Neuronal stem cell (in vitro differentiated cells): ENCODE measurements around the gene GJA10.

Experiments used
- DNase-seq: peaks from one replicate; pipeline ENCODE4 v3.0.0-alpha.2; 2013; ENCODE audit warnings: low spot score
- H2AFZ ChIP-seq: one replicate; pipeline ENCODE4 v1.6.1; 2013; ENCODE audit warnings: mild to moderate bottlenecking, low read length, inconsistent platforms
- H2AK5ac ChIP-seq: 2 replicates; pipeline ENCODE4 v1.6.1; 2013; ENCODE audit warnings: low read depth, mild to moderate bottlenecking, inconsistent platforms, low read length, moderate library complexity, mixed read lengths
- H2BK120ac ChIP-seq: 2 replicates; pipeline ENCODE4 v1.6.1; 2013; ENCODE audit warnings: low read depth, mild to moderate bottlenecking, inconsistent platforms, low read length, moderate library complexity, mixed read lengths
- H2BK12ac ChIP-seq: one replicate; pipeline ENCODE4 v1.6.1; 2013; ENCODE audit warnings: low read length, inconsistent platforms
- H2BK15ac ChIP-seq: 2 replicates; pipeline ENCODE4 v1.6.1; 2013; ENCODE audit warnings: mild to moderate bottlenecking, low read length, inconsistent platforms, mixed read lengths
- H2BK5ac ChIP-seq: one replicate; pipeline ENCODE4 v1.6.1; 2013; ENCODE audit warnings: inconsistent platforms, mild to moderate bottlenecking, low read length, moderate library complexity
- H3K14ac ChIP-seq: one replicate; pipeline ENCODE4 v1.6.1; 2013; ENCODE audit warnings: low read length, inconsistent platforms
- H3K18ac ChIP-seq: 2 replicates; pipeline ENCODE4 v1.6.1; 2013; ENCODE audit warnings: low read length, inconsistent platforms
- H3K23ac ChIP-seq: 2 replicates; pipeline ENCODE4 v1.6.1; 2013; ENCODE audit warnings: low read depth, mild to moderate bottlenecking, mixed read lengths, low read length, inconsistent platforms; ENCODE audit not compliant: poor library complexity
- H3K27ac ChIP-seq: replicated peaks from 3 replicates; pipeline ENCODE4 v1.5.1; 2013; ENCODE audit warnings: low read length, inconsistent platforms
- H3K27me3 ChIP-seq, 3 experiments: 2 replicates each; pipeline ENCODE4 v1.6.1; 2013; ENCODE audit warnings: low read length in 3 of 3, mild to moderate bottlenecking in 2 of 3, inconsistent platforms in 1 of 3, low read depth in 1 of 3, mixed read lengths in 1 of 3, moderate library complexity in 1 of 3; ENCODE audit not compliant: control insufficient read depth in 3 of 3, insufficient read depth in 3 of 3
- H3K36me3 ChIP-seq, 2 donors: replicated peaks in 1 of 2; 2 replicates each; pipeline ENCODE4 v1.6.1; 2013; ENCODE audit warnings: low read length in 2 of 2; ENCODE audit not compliant: control insufficient read depth in 2 of 2, insufficient read depth in 2 of 2
- H3K4ac ChIP-seq: 2 replicates; pipeline ENCODE4 v1.6.1; 2013; ENCODE audit warnings: inconsistent platforms, mild to moderate bottlenecking, low read length, moderate library complexity
- H3K4me1 ChIP-seq, 2 donors: 1 replicate in 1 of 2; 2 replicates in 1 of 2; pipeline ENCODE4 v1.6.1; 2013; ENCODE audit warnings: low read length in 2 of 2, low read depth in 1 of 2; ENCODE audit not compliant: control insufficient read depth in 2 of 2, insufficient read depth in 1 of 2
- H3K4me2 ChIP-seq: one replicate; pipeline ENCODE4 v1.6.1; 2013; ENCODE audit warnings: mild to moderate bottlenecking, low read length, inconsistent platforms; ENCODE audit not compliant: insufficient read depth, poor library complexity, severe bottlenecking
- H3K4me3 ChIP-seq, 2 donors: 2 replicates each; pipeline ENCODE4 v1.5.1; 2013; ENCODE audit warnings: low read length in 2 of 2, mild to moderate bottlenecking in 2 of 2, inconsistent platforms in 1 of 2, moderate library complexity in 1 of 2
- H3K79me1 ChIP-seq: one replicate; pipeline ENCODE4 v1.6.1; 2013; ENCODE audit warnings: low read depth, mild to moderate bottlenecking, inconsistent platforms, low read length, moderate library complexity
- H3K9ac ChIP-seq: one replicate; pipeline ENCODE4 v1.6.1; 2013; ENCODE audit warnings: mild to moderate bottlenecking, low read depth, low read length, inconsistent platforms; ENCODE audit not compliant: poor library complexity
- H3K9me3 ChIP-seq, 2 donors: replicated peaks in 1 of 2; 2 replicates each; pipeline versions ENCODE3 to v1.6.1; 2013; ENCODE audit warnings: low read length in 2 of 2, mild to moderate bottlenecking in 2 of 2, inconsistent platforms in 1 of 2, low read depth in 1 of 2, mixed read lengths in 1 of 2, moderate library complexity in 1 of 2; ENCODE audit not compliant: control insufficient read depth in 2 of 2, insufficient read depth in 1 of 2
- H4K8ac ChIP-seq: one replicate; pipeline ENCODE4 v1.6.1; 2013; ENCODE audit warnings: low read depth, mild to moderate bottlenecking, inconsistent platforms, low read length, moderate library complexity
- H4K91ac ChIP-seq: one replicate; pipeline ENCODE4 v1.6.1; 2013; ENCODE audit warnings: low read length, low read depth, mild to moderate bottlenecking, inconsistent platforms; ENCODE audit not compliant: poor library complexity
- WGBS, 2 donors: extraction: QIAGEN DNeasy Blood & Tissue Kit; methylation state at CpG; one replicate each; pipeline ENCODE4 v1.1.7; 2013; ENCODE audit warnings: missing lambda C conversion rate in 2 of 2, mixed read lengths in 1 of 2; ENCODE audit not compliant: insufficient read length in 2 of 2, insufficient replicate concordance in 1 of 2; ENCODE audit errors: extremely low coverage in 2 of 2; 5-methylcytosine and 5-hydroxymethylcytosine counted together

Gene GJA10

DNA sequence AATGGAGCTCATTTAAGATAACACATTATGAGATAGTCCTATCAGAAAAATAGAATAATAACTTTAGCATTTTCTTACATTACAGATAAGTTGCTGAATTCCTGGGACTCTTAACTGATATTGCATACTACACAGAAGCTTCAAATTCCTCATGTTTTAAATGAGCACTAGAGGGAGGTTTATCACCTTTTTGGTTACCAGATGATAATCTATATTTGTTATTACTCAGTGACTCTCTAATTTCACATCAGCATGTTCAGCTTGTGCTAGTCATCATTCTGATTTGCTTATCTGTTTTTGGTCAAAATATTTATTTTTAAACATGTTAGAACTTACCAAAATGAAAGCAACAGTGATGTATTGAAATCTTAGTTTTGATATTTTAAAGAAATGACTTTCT lies 20.5 kb upstream of the GJA10 start:
- Histone ChIP-seq H4K8ac (no peak overlapping the region), H3K23ac (no peak overlapping the region), H3K79me1 (no peaks in the 10 kb centered on the region), H2BK12ac (no peak overlapping the region), H2BK120ac (no peak overlapping the region), H3K4ac (no peak overlapping the region), H3K9me3 (no peaks in the 10 kb centered on the region), H3K36me3 (peaks cover 20 to 64% of the 10 kb centered on the region in 2 donors), H3K4me2 (no peak overlapping the region), H3K4me3 (no peak overlapping the region), H2AFZ (no peak overlapping the region), H2BK15ac (no peak overlapping the region), H3K14ac (no peak overlapping the region), H3K4me1 (no peaks in the 10 kb centered on the region), H2BK5ac (no peak overlapping the region), H4K91ac (no peak overlapping the region), H2AK5ac (no peak overlapping the region), H3K18ac (no peak overlapping the region), H3K27me3 (no peaks in the 10 kb centered on the region), H3K27ac (no peak overlapping the region), H3K9ac (no peak overlapping the region)
- no peak for DNase-seq

DNA sequence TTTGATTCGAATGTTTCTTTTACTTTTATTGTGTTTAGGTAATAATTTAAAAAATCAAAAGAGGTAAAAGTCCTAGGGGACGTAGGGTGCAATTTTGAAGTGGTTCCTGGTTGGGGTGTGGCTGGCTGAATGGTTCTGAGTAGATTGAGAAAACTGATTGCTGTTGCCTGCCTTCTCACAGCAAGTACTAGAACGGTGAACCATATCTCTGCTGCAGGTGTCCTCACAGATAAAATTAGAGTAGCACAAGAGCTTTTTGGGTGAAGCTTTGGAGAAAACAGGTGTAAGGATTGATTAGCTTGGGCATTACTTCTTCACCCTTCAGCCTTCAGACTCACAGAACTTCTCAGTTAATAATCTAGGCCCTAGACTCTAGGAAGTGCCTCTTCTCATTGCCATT lies 19.8 kb upstream of the GJA10 start:
- Histone ChIP-seq H2BK12ac (no peak overlapping the region), H2BK15ac (no peak overlapping the region), H3K14ac (no peak overlapping the region), H3K4ac (no peak overlapping the region), H3K9me3 (no peaks in the 10 kb centered on the region), H3K27ac (no peak overlapping the region), H3K18ac (no peak overlapping the region), H3K4me2 (no peak overlapping the region), H2BK5ac (no peak overlapping the region), H3K36me3 (peaks cover 17 to 57% of the 10 kb centered on the region in 2 donors), H2AFZ (no peak overlapping the region), H3K4me3 (no peak overlapping the region), H3K9ac (no peak overlapping the region), H3K23ac (no peak overlapping the region), H4K91ac (no peak overlapping the region), H2AK5ac (no peak overlapping the region), H3K79me1 (no peaks in the 10 kb centered on the region), H3K27me3 (no peaks in the 10 kb centered on the region), H3K4me1 (no peaks in the 10 kb centered on the region), H4K8ac (no peak overlapping the region), H2BK120ac (no peak overlapping the region)
- no peak for DNase-seq
- WGBS, 2 donors, result 100% methylated on average over 1 of the region's 3 CpGs; no CpG with 5 or more reads in 1 of the 2 donors

DNA sequence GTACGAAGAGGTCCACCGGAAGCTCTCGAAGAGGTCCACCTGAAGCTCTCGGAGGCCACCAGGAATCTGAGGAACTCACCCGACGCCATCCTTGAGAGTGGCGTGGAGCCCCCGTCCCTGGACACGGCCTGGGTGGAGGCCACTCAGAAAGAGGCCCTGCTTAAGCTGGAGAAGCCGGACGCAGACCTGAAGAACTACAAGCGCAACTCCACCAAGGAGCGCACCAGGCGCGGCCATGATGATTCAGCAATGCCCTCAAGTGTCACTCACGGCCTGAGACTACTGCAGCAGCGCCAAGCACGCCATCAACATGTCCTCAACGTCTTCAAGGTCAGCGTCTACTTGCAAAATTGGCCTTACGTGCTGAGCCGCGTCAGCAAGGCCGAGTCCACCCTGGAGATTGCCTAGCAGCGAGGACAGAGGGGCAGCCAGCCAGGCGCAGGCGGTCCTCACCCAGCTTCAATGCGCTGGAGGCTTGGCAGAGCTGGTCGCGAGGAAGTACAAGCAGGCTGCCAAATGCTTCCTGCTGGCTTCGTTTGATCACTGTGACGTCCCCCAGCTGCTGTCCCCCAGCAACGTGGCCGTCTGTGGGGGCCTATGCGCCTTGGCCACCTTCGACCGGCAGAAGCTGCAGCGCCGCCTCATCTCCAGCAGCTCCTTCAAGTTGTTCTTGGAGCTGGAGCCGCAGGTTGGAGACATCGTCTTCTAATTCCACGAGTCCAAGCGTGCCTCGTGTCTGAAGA lies 7.7 kb upstream of the GJA10 start:
- Histone ChIP-seq H2AFZ (no peak overlapping the region), H2BK5ac (peak overlapping the region; percentile 93), H3K4me3 (no peak overlapping the region), H3K27me3 (peaks cover 0 to 6% (median 0%) of the 10 kb centered on the region in 3 experiments), H3K18ac (peak overlapping the region; percentile 50), H3K9me3 (no peaks in the 10 kb centered on the region), H3K4me1 (no peaks in the 10 kb centered on the region), H3K36me3 (no peaks in the 10 kb centered on the region), H4K8ac (no peak overlapping the region), H3K27ac (no peak overlapping the region), H3K23ac (peak overlapping the region; percentile 2), H3K9ac (peak overlapping the region; percentile 44), H4K91ac (no peak overlapping the region), H3K14ac (peak overlapping the region; percentile 90), H2BK15ac (peak overlapping the region; percentile 100), H2BK120ac (peak overlapping the region; percentile 35), H2AK5ac (peak overlapping the region; percentile 24), H3K4me2 (no peak overlapping the region), H3K79me1 (peaks cover 3% of the 10 kb centered on the region), H3K4ac (no peak overlapping the region), H2BK12ac (peak overlapping the region; percentile 75)
- WGBS, 2 donors, result no CpG with 5 or more reads among the region's 44 CpGs
- DNase-seq, result no peak

DNA sequence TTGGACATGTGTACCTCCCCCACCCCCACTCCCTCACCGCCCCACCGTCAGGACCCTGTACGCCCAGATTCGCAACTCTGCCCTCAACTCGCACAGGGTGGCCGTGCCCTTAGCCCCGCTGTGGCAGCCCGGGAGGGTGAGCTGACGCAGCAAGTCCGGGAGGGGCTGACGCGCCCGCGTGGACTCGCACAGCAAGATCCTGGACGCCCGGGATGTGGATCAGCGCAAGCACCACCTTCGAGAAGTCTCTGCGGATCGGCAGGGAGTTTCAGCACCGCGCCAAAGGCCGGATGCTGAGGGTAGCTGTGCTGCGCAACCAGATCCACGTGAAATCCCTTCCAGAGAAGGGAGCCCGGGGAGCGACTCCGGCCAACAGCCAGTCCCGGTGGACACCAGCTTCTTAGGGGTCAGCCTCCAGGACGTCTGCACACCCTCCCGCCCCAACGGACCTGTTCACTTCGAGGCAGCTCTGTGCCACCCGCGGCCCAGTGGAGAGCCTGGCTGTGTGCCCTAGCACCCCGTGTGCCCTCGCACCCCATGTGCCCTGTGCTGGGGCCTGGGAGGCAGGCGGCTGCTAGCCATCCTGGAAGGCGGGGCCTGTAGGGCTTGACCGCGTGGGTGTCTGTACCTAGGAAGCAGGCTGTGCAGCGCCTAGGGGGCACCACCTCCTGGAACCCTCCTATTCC lies 6.7 kb upstream of the GJA10 start:
- Histone ChIP-seq H3K14ac (no peak overlapping the region), H2BK15ac (peak overlapping the region; percentile 100), H2BK120ac (peak overlapping the region; percentile 35), H4K8ac (no peak overlapping the region), H3K4me1 (peaks cover 0 to 4% of the 10 kb centered on the region in 2 donors), H3K9me3 (no peaks in the 10 kb centered on the region), H3K27ac (no peak overlapping the region), H3K18ac (peak overlapping the region; percentile 92), H2AK5ac (peak overlapping the region; percentile 75), H3K4me3 (no peak overlapping the region), H2BK12ac (peak overlapping the region; percentile 84), H2BK5ac (no peak overlapping the region), H3K79me1 (peaks cover 3% of the 10 kb centered on the region), H3K4me2 (no peak overlapping the region), H3K36me3 (no peaks in the 10 kb centered on the region), H2AFZ (no peak overlapping the region), H3K4ac (peak overlapping the region; percentile 84), H3K9ac (no peak overlapping the region), H3K23ac (peak overlapping the region; percentile 73), H4K91ac (no peak overlapping the region), H3K27me3 (peaks cover 0 to 6% (median 0%) of the 10 kb centered on the region in 3 experiments)
- no peak for DNase-seq
- WGBS, 2 donors, result no CpG with 5 or more reads among the region's 43 CpGs
